Hindlimb muscle (tissue), 1 donor: ENCODE data around the gene ZNF367. TPM values are rescaled to one million over a fixed set of nuclear protein-coding genes. Genes with fewer than 3 reads are reported as not detected.
"Not testable (repeated sequence)": the region's sequence is repeated elsewhere in the genome, so short reads cannot be mapped to it uniquely, and the experiment has no call there.

ENCODE experiments used
- DNase-seq: peaks from one replicate; pipeline ENCODE4 v3.0.0-alpha.2; 2013
- polyA plus RNA-seq: library from polyadenylated mRNA; unstranded; fragments of 120-200 nt; gene quantifications from one replicate; pipeline ENCODE4 v1.2.1, GENCODE V29; 2013; ENCODE audit not compliant: insufficient read length

Gene ZNF367
- polyA plus RNA-seq, 1 donor: 6.5 TPM

DNA sequence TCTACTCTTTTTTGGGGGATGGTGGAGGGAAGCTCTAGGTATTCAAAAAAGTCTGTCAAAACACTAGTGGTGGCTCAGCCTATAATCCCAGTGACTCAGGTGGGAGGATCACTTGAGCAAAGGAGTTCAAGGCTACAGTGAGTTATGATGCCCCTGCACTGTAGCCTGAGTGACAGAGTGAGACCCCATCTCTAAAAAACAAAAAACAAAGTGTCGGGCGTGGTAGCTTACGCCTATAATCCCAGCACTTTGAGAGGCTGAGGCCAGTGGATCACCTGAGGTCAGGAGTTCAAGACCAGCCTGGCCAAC lies 18.9 kb downstream of the ZNF367 start:
- no peak for DNase-seq

DNA sequence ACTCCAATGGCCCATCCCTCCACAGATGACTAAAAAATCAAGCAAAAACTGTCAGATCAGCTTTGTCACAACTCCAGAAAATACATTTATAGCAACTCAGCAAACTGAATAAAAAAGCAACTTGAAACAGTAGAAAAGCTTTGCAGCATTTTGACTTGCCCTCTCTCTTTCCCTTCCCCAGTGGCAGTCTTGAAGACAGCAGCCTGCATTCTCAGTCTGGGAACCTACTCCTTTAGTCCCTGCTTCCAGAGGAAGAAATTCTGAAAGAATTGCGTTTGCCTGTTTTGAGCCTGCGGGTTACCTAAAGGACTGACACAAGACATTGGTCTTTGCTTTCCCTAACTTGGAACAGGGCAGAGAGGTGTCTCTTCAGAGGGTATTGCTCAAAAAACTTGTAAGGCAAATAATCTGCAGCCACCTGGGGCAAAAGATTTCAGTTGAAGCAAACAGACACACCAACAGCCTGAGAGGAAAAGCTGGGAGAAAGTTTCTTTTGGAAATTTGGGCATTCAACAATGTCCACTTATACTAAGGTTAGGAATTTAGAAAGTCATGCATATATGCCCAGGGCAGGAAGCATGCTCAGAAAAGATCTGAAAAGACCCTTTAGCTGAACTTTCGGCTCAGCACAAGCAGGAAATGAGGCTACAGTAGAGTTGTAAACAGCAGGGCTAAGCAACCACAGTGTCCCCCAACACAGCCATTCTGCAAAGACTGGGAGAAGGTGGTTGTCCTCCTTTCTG lies 19.4 kb downstream of the ZNF367 start:
- DNase-seq: no peak

DNA sequence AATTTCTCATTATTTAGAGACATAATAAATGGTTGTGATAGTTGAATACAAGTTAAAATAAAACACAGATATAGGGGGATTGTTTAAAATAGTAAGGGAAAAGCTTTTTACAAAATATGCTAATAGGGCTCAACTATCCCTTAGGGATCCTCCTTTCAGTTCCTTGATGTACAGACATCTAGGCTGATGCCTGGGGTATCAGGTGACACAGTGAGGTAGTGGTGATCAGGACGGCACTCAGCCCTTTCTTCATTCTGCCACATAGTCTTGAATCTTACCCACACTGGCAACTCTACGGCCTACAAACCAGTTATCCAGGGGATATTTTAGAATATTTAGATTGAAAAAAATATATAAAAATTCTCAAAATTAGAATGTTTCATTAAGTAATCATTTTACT lies 22.2 kb downstream of the ZNF367 start:
- no peak for DNase-seq

DNA sequence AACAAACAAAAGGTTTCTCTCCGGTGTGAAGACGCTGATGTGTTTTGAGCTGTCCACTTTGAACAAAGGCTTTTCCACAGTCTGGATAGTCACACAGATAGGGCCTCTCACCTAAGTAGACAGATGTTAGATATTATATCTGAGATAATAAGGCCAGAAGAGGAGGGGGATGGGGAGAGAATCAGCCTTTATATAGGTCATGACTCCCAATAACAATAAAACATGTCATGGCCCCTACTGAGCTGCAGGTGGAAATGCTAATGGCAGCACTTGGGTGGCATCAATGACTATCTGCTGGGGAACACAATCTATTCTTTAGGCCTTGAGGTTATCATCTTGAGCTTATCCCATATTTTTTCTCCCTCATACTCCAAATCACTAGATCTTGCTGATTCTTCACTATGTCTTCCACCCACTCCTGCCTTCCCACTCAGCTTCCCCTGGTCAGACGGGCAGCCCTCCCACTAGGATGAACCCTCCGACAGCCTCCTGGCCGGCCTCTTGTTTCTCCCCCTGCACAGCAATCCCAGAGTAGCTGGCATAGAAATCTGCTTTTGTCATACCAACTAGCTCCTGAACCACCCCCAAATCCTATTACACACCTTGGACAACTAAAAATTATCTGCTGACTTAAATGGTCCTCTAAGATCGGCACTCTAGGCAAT lies 23.2 kb downstream of the ZNF367 start:
- DNase-seq: no peak

DNA sequence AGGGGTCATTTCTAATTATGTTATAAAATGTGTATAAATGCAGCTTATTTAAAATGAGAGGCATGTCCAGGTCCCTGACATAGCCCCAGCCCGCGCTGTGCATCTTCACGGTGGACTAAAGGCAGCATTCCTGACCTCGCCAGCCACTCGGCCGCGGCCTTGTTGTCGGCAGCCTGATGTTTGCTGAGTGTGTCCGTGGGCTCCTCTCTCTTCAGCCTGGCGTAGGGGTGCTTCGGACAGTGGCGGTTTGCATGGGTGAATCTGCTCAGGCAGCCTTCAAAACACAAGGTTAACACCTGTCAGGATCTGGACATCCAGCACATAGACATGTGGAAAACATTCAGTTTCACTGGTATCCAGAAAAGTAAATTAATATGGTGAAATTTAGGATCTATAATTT lies 25.9 kb downstream of the ZNF367 start:
- no peak for DNase-seq

DNA sequence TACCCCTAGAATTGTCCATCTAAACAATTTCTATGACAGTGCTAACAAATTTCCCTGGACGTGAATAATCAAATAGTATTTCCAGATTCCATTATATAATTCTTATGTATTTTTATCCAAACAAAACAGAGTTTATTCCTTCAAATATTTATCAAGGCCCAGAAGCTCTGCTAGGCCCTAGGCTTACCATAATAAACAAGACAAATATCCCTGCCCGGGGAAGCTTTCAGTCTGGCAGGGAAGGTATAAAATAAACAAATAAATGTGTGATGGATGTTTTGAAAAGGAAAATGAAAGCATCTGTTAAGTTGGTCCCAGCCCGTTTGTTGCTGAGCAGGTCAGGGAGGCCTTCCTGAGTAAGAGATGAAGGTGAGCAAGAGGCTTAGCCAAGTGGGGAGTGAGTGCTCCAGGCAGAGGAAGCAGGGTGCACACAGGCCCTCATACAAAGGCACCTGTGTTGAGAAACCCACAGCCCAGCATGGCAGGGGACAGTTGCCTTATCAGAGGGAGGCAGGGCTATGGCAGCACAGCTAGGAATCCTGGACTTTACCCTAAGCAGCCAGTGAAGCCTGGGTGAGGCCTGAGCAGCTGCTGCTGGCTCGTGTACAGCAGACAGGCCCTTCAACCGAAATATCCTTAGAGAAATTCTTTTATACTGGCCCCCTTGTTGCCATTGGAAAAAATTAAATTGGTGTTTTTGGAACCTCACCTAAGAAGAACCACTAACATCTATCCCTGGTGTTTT lies 27.0 kb downstream of the ZNF367 start:
- DNase-seq: no peak

DNA sequence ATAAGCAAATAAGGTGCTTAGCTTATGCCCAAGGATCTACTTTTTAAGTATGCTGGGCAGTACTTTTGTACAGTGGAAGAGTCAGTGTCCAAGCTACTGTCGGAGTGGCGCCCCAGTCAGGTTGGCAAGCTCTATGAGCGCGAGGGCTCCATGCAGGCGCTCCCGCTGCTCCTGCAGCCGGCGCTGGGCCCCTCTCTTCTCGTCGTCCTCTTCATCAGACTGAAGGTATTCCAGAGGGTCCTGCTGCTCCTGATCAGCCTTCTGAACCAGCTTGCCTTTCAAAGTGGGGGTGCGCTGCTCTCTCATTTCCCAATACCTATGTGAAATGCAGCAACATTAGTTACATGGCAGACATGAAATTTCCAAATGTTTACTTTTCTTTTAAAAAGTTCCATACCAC lies 30.0 kb downstream of the ZNF367 start:
- DNase-seq: no peak

DNA sequence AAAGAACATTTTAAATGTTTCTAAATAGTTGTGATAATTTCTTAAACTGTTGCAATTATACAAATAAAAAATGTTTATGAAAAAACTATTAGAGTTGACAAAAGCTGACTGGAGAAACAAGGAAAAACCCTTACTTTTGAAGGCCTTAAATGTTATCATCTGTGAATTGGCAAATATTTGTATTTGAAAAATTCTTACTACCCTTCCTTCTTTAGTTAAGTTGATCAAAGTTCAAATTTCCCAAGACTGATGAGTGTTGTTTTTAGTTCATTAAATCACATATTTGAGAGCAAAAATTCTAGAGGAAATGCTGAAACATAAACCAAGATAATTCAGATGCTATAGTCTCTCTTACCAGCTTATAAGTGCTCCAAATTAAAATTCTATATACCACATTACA lies 32.0 kb downstream of the ZNF367 start:
- DNase-seq: no peak

DNA sequence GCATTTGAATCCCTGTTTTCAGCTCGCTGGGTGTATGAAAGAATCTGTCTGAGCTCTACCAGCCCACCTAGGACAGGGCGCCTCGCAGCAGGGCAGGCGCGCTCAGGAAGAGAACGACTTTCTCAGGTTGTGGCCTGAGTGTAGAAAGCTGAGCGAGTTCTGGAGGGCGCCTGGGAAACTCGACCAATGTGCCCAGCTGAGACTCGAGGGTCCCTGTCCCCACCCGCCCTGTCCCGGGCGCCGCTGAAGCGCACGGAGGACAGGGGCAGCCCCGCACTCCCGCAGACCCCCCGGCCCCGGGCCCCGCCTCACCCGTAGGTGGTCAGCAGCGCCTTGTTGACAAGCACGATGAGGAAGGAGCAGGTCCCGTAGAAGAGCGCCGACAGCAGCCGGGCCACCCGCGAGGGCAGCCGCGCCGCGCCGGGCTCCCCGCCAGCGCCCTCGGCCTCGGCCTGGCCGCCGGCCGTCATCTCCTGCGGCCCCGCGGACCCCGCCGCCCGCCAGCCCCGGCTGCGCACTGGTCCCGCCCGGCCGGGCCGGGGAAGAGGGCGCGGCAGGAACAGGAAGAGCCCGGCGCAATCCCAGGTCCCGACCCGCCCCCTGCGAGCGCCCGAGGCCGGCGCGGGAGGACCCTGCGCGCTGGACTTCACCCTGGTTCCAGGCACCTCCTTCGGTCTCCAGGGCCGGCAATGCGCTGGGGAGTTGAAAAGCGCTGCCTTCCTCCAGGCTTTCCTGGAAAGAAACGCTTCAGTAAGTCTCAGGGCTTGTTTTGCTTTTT lies 34.8 kb downstream of the ZNF367 start, which contains the start of gene SLC35D2:
Gene SLC35D2 (minus strand): TSS at position 547 of the 778 bp plus-strand sequence. CDS start 77 bp downstream, at position 470.
- DNase-seq: peak; percentile 49

DNA sequence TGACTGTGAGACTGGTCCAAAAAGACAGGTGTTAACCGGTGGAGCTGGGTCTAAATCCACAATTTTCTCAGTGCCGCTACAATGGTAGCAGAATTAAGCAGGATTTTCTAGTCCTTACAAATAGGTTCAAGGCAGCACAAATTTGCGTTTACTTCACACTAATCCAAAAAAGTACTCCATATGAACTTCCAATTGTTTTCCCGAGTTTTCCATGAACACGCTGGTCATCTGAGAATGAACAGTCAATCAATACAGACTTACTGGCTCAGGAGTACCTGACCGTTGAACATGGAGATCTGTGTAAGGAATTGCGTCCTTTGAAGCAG lies 35.4 kb downstream of the ZNF367 start:
- no peak for DNase-seq

DNA sequence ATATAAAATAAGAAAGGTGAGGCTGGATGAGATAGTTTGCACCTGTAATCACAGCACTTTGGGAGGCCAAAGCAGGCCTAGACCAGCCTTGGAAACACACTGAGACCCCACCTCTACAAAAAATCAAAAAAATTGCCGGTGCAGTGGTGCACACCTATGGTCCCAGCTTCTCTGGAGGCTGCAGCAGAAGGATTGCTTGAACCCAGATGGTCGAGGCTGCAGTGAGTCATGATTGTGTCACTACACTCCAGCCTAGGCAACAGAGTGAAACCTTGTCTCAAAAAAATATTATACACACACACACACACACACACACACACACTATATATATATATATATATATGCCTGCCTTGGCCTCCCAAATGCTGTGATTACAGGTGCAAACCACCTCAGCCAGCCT lies 36.0 kb downstream of the ZNF367 start:
- DNase-seq: no peak

DNA sequence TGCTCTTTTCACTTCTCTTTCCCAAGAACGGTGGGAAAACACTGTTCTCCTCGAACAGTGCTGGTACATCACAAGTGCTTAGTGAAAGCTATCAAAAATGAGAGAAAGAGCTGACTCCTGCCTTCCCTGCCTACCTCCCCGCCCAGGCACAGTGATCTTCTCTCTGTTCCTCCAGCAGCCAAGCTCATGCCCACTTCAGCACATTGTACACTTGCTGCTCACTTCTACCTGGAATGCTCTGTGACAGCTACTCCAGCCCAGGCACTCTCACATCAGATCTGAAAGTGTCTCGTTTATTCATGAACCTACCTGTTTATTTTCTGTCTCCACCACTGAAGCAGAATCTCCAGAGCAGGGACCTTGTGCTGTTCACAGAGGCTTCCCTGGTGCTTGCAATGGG lies 36.5 kb downstream of the ZNF367 start:
- DNase-seq: no peak

DNA sequence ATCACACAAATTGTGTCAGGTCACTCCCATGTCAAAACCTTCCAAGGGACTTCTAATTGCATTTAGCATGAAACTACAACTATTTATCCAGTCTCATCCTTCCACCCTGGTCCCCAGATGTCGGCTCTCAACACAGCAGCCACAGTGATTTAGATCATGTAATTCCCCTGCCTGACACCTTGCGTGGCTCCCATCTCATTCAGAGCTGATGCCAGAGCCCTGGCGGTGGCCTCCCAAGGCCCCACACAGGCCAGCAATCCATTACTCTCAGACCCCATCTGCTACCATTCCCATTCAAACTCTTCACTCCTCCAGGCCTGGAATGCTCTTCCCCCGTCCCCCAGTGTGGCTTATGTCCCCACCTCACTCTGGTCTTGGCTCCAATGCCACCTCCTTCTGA lies 37.0 kb downstream of the ZNF367 start:
- no peak for DNase-seq

DNA sequence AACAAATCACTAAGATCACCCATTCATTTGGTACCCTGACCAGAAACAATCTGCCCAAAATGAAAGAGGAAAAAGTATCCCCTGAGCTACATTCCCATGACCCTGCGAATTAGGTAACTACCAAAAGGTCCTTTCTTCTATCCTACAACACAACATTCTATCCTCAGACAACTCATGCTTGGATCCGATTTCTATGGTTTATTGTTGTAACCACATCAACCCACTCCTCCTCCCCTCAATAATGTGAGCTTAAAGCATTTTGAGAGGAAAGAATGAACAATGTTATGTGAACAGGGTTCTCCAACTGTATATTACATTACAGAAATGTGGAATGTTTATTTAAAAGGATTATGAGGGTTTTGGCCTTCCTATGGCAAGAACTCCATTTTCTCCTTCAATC lies 38.7 kb downstream of the ZNF367 start:
- no peak for DNase-seq

DNA sequence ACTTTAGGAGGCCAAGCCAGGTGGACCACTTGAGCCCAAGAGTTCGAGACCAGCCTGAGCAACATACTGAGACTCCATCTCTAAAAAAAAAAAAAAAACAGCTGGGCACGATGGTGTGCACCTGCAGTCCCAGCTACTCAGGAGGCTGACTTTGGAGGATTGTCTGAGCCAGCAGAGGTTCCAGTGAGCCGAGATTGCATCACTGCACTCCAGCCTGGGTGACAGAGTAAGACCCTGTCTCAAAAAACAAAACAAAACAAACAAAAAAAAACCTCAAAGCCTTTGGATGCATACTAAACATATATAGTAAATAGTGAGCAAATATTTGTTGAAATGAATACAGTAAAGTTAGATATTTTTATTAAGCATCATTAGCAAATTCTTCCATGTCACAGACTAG lies 40.0 kb downstream of the ZNF367 start:
- no peak for DNase-seq

DNA sequence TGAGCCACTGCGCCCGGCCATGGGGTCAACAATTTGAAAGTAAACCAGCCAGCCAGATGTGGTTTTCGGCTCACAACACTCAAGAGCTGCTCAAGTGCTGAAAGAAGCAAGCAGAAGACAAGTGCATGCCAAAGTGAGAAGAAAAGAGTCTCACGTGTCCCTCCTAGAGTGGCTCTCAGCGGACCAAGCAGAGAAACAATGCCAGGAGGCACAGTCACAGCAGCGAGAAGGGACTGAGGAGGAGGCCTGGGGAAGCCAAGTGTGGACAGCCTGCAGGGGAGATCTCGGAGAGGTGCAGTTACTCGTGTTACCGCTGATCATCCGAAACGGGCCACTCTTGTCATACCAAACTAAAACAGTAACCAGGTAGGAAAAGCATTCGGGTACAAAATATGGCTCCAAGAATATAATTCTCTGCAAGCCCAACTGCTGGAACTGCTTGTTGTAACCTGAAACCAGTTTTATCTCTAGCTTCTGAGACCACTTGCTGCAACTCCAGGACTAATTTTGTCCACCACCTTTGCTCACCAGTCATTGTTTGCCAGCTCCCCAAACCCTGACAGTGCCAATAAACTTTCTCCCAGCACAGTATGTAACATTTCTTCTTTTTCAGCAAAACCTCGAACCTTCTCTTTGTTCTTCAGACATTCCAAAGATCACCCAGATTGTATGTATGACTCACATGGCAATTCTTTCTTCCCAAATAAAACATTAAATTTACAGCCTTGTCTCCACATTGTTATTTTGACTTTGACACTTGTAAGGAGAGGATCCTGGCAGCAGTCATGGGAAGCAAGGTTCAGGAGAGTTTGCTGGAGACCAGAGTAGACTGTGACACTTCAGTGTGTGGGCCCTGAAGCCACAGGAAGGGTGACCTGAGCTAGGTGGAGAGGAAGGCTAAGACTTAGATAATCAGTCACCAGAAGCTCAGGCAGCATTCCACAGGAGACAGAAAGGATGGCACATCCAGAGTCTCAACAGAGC lies 41.0 kb downstream of the ZNF367 start:
- no peak for DNase-seq

DNA sequence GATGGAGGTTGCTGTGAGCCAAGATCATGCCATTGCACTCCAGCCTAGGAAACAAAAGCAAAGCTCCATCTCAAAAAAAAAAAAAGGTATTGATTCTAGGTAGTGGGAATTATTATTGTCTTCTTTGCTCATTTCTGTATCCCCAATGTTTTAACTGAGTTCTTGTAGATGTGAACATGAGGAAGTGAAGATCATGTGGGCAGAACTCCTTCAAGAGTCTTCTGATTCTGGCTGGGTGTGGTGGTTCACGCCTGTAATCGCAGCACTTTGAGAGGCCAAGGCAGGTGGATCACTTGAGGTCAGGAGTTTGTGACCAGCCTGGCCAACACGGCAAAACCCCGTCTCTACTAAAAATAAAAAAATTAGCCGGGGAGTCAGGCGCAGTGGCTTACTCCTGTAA lies 42.7 kb downstream of the ZNF367 start:
- not testable (repeated sequence) for DNase-seq

DNA sequence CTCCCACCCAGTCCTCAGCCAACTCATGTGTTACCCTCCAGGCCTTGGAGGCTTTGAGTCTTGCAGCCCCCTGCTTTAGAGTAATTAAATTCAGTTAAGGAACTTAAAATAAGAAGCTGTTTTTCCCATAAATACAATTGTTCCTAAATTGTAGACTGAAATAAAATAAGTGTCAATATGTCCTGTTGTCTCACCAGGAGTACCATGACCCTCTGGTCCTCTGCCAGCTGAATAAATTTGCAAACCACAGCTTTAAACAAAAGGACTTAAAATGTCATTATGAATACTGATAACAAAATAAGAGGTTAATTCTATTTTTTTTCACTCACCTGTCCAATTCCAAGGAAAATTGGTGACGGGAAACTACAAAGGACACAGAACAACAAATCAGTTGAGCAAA lies 50.2 kb downstream of the ZNF367 start:
- no peak for DNase-seq

DNA sequence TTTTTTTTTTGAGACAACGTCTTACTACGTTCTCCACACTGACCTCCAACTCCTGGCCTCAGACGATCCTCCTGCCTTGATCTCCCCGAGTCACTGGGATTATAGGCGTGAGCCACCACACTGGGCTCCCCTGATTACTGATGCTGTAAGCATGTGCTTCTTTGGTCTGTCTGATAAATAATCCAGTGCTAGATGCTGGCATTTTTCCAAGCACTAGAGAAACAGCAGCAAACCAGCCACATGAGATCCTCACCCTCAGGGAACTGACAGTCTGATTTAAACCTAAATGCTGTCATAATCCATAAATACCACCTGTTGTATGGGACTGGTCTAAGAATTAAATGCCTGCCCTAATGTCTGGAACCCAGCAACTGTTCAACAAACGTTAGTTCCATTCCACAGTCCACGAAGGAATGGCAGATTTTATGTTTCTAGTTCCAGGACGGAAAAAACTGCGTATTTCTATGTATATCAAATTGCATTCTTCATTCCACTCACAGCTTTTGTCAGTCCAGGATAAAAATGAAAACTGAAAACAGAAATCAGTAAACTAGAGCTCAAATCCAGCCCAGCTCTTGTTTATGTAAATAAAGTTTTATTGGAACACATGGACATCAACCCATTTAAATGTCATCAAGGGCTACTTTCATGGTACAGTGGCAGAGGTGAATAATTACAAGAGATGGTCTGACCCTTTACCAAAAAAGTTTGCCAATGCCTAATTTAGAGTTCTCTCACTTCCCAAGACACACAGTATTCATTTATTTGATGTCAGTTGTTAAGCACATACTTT lies 54.8 kb downstream of the ZNF367 start:
- no peak for DNase-seq

DNA sequence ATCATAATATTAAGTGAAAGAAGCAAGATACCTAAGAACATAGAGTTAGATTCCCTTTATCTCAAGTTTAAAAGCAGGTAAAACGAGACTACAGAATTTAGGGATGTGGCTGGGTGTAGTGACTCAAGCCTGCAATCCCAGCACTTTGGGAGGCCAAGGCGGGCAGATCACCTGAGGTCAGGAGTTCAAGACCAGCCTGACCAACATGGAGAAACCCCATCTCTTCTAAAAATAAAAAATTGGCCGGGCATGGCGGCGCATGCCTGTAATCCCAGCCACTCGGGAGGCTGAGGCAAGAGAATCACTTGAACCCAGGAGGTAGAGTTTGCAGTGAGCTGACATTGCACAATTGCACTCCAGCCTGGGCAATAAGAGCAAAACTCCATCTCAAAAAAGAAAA lies 56.1 kb downstream of the ZNF367 start:
- not testable (repeated sequence) for DNase-seq

DNA sequence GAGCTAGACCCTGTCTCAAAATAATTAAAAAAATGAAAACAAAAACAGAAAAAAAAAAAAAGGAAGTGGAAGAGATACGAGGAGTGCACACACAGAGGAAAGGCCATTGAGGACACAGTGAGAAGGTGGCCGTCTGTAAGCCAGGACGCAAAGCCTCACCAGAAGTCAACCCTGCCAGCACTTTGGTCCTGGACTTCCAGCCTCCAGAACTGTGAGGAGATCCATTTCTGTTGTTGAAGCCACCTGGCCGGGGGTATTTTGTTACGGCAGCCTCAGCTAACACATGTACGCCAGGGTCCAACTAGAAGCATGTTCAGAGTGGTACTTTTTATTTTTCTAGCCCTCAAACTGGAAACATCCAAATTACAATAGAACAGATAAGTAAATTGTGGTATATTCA lies 56.5 kb downstream of the ZNF367 start:
- DNase-seq: no peak
